IMR-90 (cell line): Measurements from ENCODE around the gene ZNF831. TPM values are rescaled to one million over a fixed set of nuclear protein-coding genes. Genes with fewer than 3 reads are reported as not detected.

Source experiments
- ATAC-seq: fragments of 200-7000 bp; cut with Tn5 transposase; 2 replicates; pipeline ENCODE4 v1.9.1; 2020; ENCODE audit warnings: low read depth, mild to moderate bottlenecking, moderate library complexity
- BruUV-seq: library from RNA; stranded (reverse); fragments of 400-500 nt; replicated peaks from 2 replicates; lab custom pipeline; 2021; lab: Mats Ljungman, UMichigan
- CTCF ChIA-PET: fragments of 300-600 bp; formaldehyde crosslinking; extraction: SDS; loops from one replicate; lab custom pipeline; 2021; ENCODE audit warnings: antibody characterized with exemption; lab: Yijun Ruan, JAX
- POLR2A ChIA-PET: fragments of 300-600 bp; sonication (Branson Sonifier 250); formaldehyde crosslinking; loops from one replicate; lab custom pipeline; 2022; ENCODE audit warnings: antibody characterized with exemption; ENCODE audit not compliant: unreplicated experiment; lab: Charles Lee
- DNase-seq: peaks from one replicate; pipeline ENCODE4 v3.0.0; 2013
- H2AFZ ChIP-seq: replicated peaks from 2 replicates; pipeline ENCODE3; 2013; ENCODE audit warnings: low read length, mild to moderate bottlenecking; ENCODE audit not compliant: poor library complexity
- H2AK5ac ChIP-seq: 2 replicates; pipeline ENCODE4 v1.6.1; 2013; ENCODE audit warnings: low read depth, low read length, inconsistent platforms
- H2AK9ac ChIP-seq: replicated peaks from 2 replicates; pipeline ENCODE3; 2013; ENCODE audit warnings: mild to moderate bottlenecking, low read depth, low read length, moderate library complexity; ENCODE audit not compliant: poor library complexity
- H2BK120ac ChIP-seq: 2 replicates; pipeline ENCODE4 v1.6.1; 2013; ENCODE audit warnings: low read depth, low read length, inconsistent platforms
- H2BK15ac ChIP-seq: 3 replicates; pipeline ENCODE4 v1.6.1; 2013; ENCODE audit warnings: low read depth, low read length, inconsistent platforms
- H2BK20ac ChIP-seq: 2 replicates; pipeline ENCODE4 v1.6.1; 2013; ENCODE audit warnings: low read depth, mild to moderate bottlenecking, inconsistent platforms, low read length, moderate library complexity
- H2BK5ac ChIP-seq: 2 replicates; pipeline ENCODE4 v1.6.1; 2013; ENCODE audit warnings: mild to moderate bottlenecking, low read depth, low read length, inconsistent platforms; ENCODE audit not compliant: poor library complexity, severe bottlenecking
- H3K14ac ChIP-seq: replicated peaks from 2 replicates; pipeline ENCODE4 v1.6.1; 2013; ENCODE audit warnings: low read depth, low read length, inconsistent platforms
- H3K18ac ChIP-seq: 2 replicates; pipeline ENCODE4 v1.6.1; 2013; ENCODE audit warnings: low read depth, low read length, control low read depth
- H3K23ac ChIP-seq: 2 replicates; pipeline ENCODE4 v1.6.1; 2013; ENCODE audit warnings: low read depth, low read length, inconsistent platforms
- H3K27ac ChIP-seq: 2 replicates; pipeline ENCODE4 v1.5.1; 2013; ENCODE audit warnings: mild to moderate bottlenecking, control low read depth, low read length; ENCODE audit not compliant: insufficient read depth
- H3K27me3 ChIP-seq: 2 replicates; pipeline ENCODE4 v1.6.1; 2013; ENCODE audit warnings: low read length; ENCODE audit not compliant: control insufficient read depth, insufficient read depth
- H3K36me3 ChIP-seq: 2 replicates; pipeline ENCODE4 v1.6.1; 2013; ENCODE audit warnings: low read length, mixed read lengths; ENCODE audit not compliant: control insufficient read depth, insufficient read depth
- H3K4ac ChIP-seq: 2 replicates; pipeline ENCODE4 v1.6.1; 2013; ENCODE audit warnings: low read depth, low read length, inconsistent platforms
- H3K4me1 ChIP-seq: 2 replicates; pipeline ENCODE4 v1.6.1; 2013; ENCODE audit warnings: low read length, mixed read lengths; ENCODE audit not compliant: control insufficient read depth, insufficient read depth
- H3K4me2 ChIP-seq: 2 replicates; pipeline ENCODE4 v1.6.1; 2013; ENCODE audit warnings: low read depth, mild to moderate bottlenecking, control low read depth, low read length, moderate library complexity
- H3K4me3 ChIP-seq: 2 replicates; pipeline ENCODE4 v1.5.1; 2013; ENCODE audit warnings: low read depth, mild to moderate bottlenecking, control low read depth, low read length, moderate library complexity; ENCODE audit not compliant: insufficient read depth
- H3K56ac ChIP-seq: 2 replicates; pipeline ENCODE4 v1.6.1; 2013; ENCODE audit warnings: low read length, inconsistent platforms; ENCODE audit not compliant: insufficient read depth; ENCODE audit errors: extremely low read depth
- H3K79me1 ChIP-seq, 2 experiments: 2 replicates each; pipeline ENCODE4 v1.6.1; 2013; ENCODE audit warnings: low read length in 2 of 2, inconsistent platforms in 1 of 2, low read depth in 1 of 2
- H3K9ac ChIP-seq: 2 replicates; pipeline ENCODE4 v1.6.1; 2013; ENCODE audit warnings: low read depth, low read length, control low read depth
- H3K9me1 ChIP-seq: 2 replicates; pipeline ENCODE4 v1.6.1; 2013; ENCODE audit warnings: low read length, inconsistent platforms; ENCODE audit not compliant: insufficient read depth
- H3K9me3 ChIP-seq: 2 replicates; pipeline ENCODE4 v1.6.1; 2013; ENCODE audit warnings: low read length; ENCODE audit not compliant: control insufficient read depth, insufficient read depth
- H4K20me1 ChIP-seq: 2 replicates; pipeline ENCODE4 v1.6.1; 2013; ENCODE audit warnings: low read length, inconsistent platforms; ENCODE audit not compliant: insufficient read depth
- H4K5ac ChIP-seq: 2 replicates; pipeline ENCODE4 v1.6.1; 2013; ENCODE audit warnings: mild to moderate bottlenecking, low read depth, low read length, control low read depth
- H4K8ac ChIP-seq, 2 experiments: 2 replicates each; pipeline ENCODE4 v1.6.1; 2013; ENCODE audit warnings: low read depth in 2 of 2, low read length in 2 of 2, control low read depth in 1 of 2, inconsistent platforms in 1 of 2
- H4K91ac ChIP-seq: 2 replicates; pipeline ENCODE4 v1.6.1; 2013; ENCODE audit warnings: low read depth, low read length, inconsistent platforms; ENCODE audit not compliant: insufficient read depth
- FOS ChIP-seq: fragments of 150-350 bp; IDR thresholded peaks from 2 replicates; pipeline ENCODE4 v1.6.1; 2016; ENCODE audit warnings: low read depth, low read length
- NFE2L2 ChIP-seq: fragments of 150-350 bp; IDR thresholded peaks from 2 replicates; pipeline ENCODE4 v1.6.1; 2016; ENCODE audit warnings: low read depth, mild to moderate bottlenecking, low read length
- SMC3 ChIP-seq: fragments of 150-350 bp; IDR thresholded peaks from 2 replicates; pipeline ENCODE4 v1.6.1; 2016; ENCODE audit warnings: low read depth, mild to moderate bottlenecking, antibody characterized with exemption, low read length, moderate library complexity
- WGBS, 2 experiments: methylation state at CpG; one replicate each; pipeline versions ENCODE4 v1.1.5 to v1.1.7; 2013; ENCODE audit warnings: missing lambda C conversion rate in 2 of 2; ENCODE audit not compliant: insufficient read length in 1 of 2; ENCODE audit errors: extremely low coverage in 2 of 2; 5-methylcytosine and 5-hydroxymethylcytosine counted together
- dilution Hi-C: fragments of 300-500 bp; cut with HindIII; formaldehyde crosslinking; loops from one replicate; pipeline ENCODE4 v1.14.3; 2018; ENCODE audit warnings: low sequenced_read_pairs; ENCODE audit not compliant: unreplicated experiment
- in situ Hi-C: fragments of 300-500 bp; cut with MboI; formaldehyde crosslinking; loops from 3 replicates; pipeline ENCODE4 v1.14.3; 2019; ENCODE audit warnings: low sequenced_read_pairs, inconsistent platforms, mixed read lengths
- intact Hi-C: fragments of 100-400 bp; cut with micrococcal nuclease; formaldehyde crosslinking; loops from 2 replicates; pipeline ENCODE4 v1.10.0; 2022
- polyA plus RNA-seq, 3 experiments: library from polyadenylated mRNA; depleted of rRNA; stranded (reverse); fragments of >200 nt; gene quantifications; 2 replicates each; pipeline ENCODE4 v1.2.3, GENCODE V29; 2012; ENCODE audit warnings: low replicate concordance in 1 of 3
- total RNA-seq: library from RNA; depleted of rRNA; stranded (reverse); fragments of >200 nt; gene quantifications from 2 replicates; pipeline ENCODE4 v1.2.3, GENCODE V29; 2012
- TF ChIP-seq, protein P1 (sequence below): conservative IDR thresholded peaks from 2 replicates; pipeline ENCODE4 v1.5.1; 2012; ENCODE audit warnings: mild to moderate bottlenecking, low read depth, low read length, improper control_type of control experiment

Gene ZNF831
- total and polyA plus RNA-seq, 2 of the 4 experiments (the other 2 are of a cell fraction), result not detected

DNA sequence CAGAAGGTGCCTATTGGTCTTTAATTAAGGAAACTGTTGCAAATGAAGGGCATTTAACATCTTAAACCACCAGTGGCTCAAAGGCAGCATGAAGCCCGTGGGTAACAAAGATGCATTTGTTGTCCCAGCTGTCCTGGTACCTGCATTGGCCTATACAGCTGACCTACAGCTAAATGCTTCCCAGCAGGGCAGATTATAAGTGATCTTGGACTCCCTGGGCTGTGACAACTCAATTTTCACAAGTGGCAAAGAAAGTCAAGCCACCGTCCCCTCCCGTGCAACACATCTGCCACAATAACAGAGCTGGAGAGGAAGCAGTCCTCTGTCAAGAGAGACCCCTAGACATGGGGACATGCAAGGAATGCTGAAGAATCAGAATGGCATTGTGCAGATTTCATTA, 105.2 kb downstream of the ZNF831 start:
- no peak for ATAC-seq
- no peak for DNase-seq
- ChIA-PET CTCF (no interaction called here), POLR2A (no interaction called here)
- TF ChIP-seq, protein P1, sequence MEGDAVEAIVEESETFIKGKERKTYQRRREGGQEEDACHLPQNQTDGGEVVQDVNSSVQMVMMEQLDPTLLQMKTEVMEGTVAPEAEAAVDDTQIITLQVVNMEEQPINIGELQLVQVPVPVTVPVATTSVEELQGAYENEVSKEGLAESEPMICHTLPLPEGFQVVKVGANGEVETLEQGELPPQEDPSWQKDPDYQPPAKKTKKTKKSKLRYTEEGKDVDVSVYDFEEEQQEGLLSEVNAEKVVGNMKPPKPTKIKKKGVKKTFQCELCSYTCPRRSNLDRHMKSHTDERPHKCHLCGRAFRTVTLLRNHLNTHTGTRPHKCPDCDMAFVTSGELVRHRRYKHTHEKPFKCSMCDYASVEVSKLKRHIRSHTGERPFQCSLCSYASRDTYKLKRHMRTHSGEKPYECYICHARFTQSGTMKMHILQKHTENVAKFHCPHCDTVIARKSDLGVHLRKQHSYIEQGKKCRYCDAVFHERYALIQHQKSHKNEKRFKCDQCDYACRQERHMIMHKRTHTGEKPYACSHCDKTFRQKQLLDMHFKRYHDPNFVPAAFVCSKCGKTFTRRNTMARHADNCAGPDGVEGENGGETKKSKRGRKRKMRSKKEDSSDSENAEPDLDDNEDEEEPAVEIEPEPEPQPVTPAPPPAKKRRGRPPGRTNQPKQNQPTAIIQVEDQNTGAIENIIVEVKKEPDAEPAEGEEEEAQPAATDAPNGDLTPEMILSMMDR, result no peak
- TF ChIP-seq NFE2L2 (no peak), FOS (no peak), SMC3 (no peak)
- Histone ChIP-seq H2BK20ac (no peak overlapping the region), H3K4me2 (no peak overlapping the region), H2BK5ac (no peak overlapping the region), H3K23ac (no peak overlapping the region), H3K18ac (no peak overlapping the region), H4K8ac (no peak overlapping the region), H3K9ac (no peak overlapping the region), H3K27ac (no peak overlapping the region), H3K4ac (no peak overlapping the region), H3K4me3 (no peak overlapping the region), H3K9me1 (no peaks in the 10 kb centered on the region), H4K91ac (no peak overlapping the region), H2AK9ac (no peak overlapping the region), H4K20me1 (no peaks in the 10 kb centered on the region), H3K36me3 (no peaks in the 10 kb centered on the region), H3K79me1 (no peaks in the 10 kb centered on the region), H3K27me3 (no peaks in the 10 kb centered on the region; the same call in 1 of the 2 replicates), H2AK5ac (no peak overlapping the region), H2AFZ (no peak overlapping the region), H3K14ac (no peak overlapping the region), H2BK15ac (no peak overlapping the region), H3K56ac (no peak overlapping the region), H3K9me3 (no peaks in the 10 kb centered on the region), H3K4me1 (no peaks in the 10 kb centered on the region), H2BK120ac (no peak overlapping the region), H4K5ac (no peak overlapping the region)
- in situ Hi-C loops (no loop called here), intact Hi-C loops (no loop called here), dilution Hi-C loops (no loop called here)
- no TSS peak for BruUV-seq
- no CpG with 5 or more reads among the region's 3 CpGs for WGBS, 2 experiments
